DMS53 (cell line): ENCODE measurements around the gene TYW1.
"Not testable (repeated sequence)": the region's sequence is repeated elsewhere in the genome, so short reads cannot be mapped to it uniquely, and the experiment has no call there.

Experiments used
- DNase-seq: peaks from one replicate; lab custom pipeline; 2025; lab: John Stamatoyannopoulos, UW

Gene TYW1

GRCh38 chr7:67191002-67191720 lies 194.5 kb downstream of the TYW1 start:
- DNase-seq, result peak; percentile 18

- DNase-seq, result not testable (repeated sequence)
These were observed 195.6 kb downstream of the TYW1 start for GRCh38 chr7:67192123-67192702.

- peak; percentile 97 for DNase-seq
These were observed 196.4 kb downstream of the TYW1 start for GRCh38 chr7:67192889-67193613.

GRCh38 chr7:67196176-67196575 lies 199.5 kb downstream of the TYW1 start:
- not testable (repeated sequence) for DNase-seq

- DNase-seq, result not testable (repeated sequence)
These were observed 202.4 kb downstream of the TYW1 start for GRCh38 chr7:67198865-67199526.

GRCh38 chr7:67205772-67206171 lies 209.1 kb downstream of the TYW1 start:
- DNase-seq, result not testable (repeated sequence)

GRCh38 chr7:67206452-67206851 lies 209.8 kb downstream of the TYW1 start:
- DNase-seq, result no peak

- DNase-seq, result not testable (repeated sequence)
These were observed 212.0 kb downstream of the TYW1 start for GRCh38 chr7:67208656-67209055.

GRCh38 chr7:67209256-67209655 lies 212.6 kb downstream of the TYW1 start:
- no peak for DNase-seq

- no peak for DNase-seq
These were observed 213.9 kb downstream of the TYW1 start for GRCh38 chr7:67210567-67210966.

- DNase-seq, result not testable (repeated sequence)
These were observed 215.2 kb downstream of the TYW1 start for GRCh38 chr7:67211650-67212330.

GRCh38 chr7:67213038-67213437 lies 216.4 kb downstream of the TYW1 start:
- DNase-seq, result not testable (repeated sequence)

GRCh38 chr7:67223551-67223950 lies 226.9 kb downstream of the TYW1 start:
- DNase-seq, result peak; percentile 81

- peak; percentile 55 for DNase-seq
These were observed 229.8 kb downstream of the TYW1 start for GRCh38 chr7:67226340-67226907.

- DNase-seq, result not testable (repeated sequence)
These were observed 230.3 kb downstream of the TYW1 start for GRCh38 chr7:67226967-67227366.

GRCh38 chr7:67229018-67229417 lies 232.4 kb downstream of the TYW1 start:
- not testable (repeated sequence) for DNase-seq

- not testable (repeated sequence) for DNase-seq
These were observed 233.4 kb downstream of the TYW1 start for GRCh38 chr7:67230029-67230428.

GRCh38 chr7:67233506-67233905 lies 236.9 kb downstream of the TYW1 start:
- not testable (repeated sequence) for DNase-seq

- not testable (repeated sequence) for DNase-seq
These were observed 239.6 kb downstream of the TYW1 start for GRCh38 chr7:67236216-67236615.

GRCh38 chr7:67242871-67243270 lies 246.2 kb downstream of the TYW1 start:
- not testable (repeated sequence) for DNase-seq

- DNase-seq, result not testable (repeated sequence)
These were observed 251.7 kb downstream of the TYW1 start for GRCh38 chr7:67248364-67248763.
